HG02763 (cell line): ENCODE data around the gene ZBTB49.

Experiments used
- ATAC-seq: cut with Tn5 transposase; IDR thresholded peaks from one replicate; pipeline ENCODE4 v1.9.1; 2021; ENCODE audit warnings: mild to moderate bottlenecking, moderate library complexity; ENCODE audit not compliant: unreplicated experiment

Gene ZBTB49

GRCh38 chr4:4355302-4355701 lies 65.3 kb downstream of the ZBTB49 start:
- no peak for ATAC-seq

- ATAC-seq = no peak
These were observed 66.3 kb downstream of the ZBTB49 start for GRCh38 chr4:4356106-4357041.

GRCh38 chr4:4358093-4358854 lies 68.2 kb downstream of the ZBTB49 start:
- no peak for ATAC-seq

- no peak for ATAC-seq
These were observed 71.8 kb downstream of the ZBTB49 start for GRCh38 chr4:4361883-4362282.

- ATAC-seq = no peak
These were observed 73.1 kb downstream of the ZBTB49 start for GRCh38 chr4:4362991-4363697.

GRCh38 chr4:4364061-4364460 lies 74.0 kb downstream of the ZBTB49 start:
- no peak for ATAC-seq

- ATAC-seq = no peak
These were observed 74.6 kb downstream of the ZBTB49 start for GRCh38 chr4:4364486-4365208.

- no peak for ATAC-seq
These were observed 78.9 kb downstream of the ZBTB49 start for GRCh38 chr4:4368809-4369580.
